NOMO-1 treated with dmso at 0.1 percent for 144 hours (cell line): ENCODE data around the gene EDN2.

Experiments
- DNase-seq: peaks from one replicate; lab custom pipeline; 2025; ENCODE audit not compliant: unreplicated experiment; lab: John Stamatoyannopoulos, UW

EDN2 gene

GRCh38 chr1:41468122-41468762 is 16.2 kb downstream of the EDN2 start:
- DNase-seq = no peak

GRCh38 chr1:41467673-41468072 is 16.8 kb downstream of the EDN2 start:
- DNase-seq = no peak

GRCh38 chr1:41466146-41466545 is 18.3 kb downstream of the EDN2 start:
- DNase-seq = no peak

GRCh38 chr1:41465741-41466140 is 18.7 kb downstream of the EDN2 start:
- no peak for DNase-seq

- DNase-seq = no peak
Measured at GRCh38 chr1:41464885-41465284, 19.6 kb downstream of the EDN2 start.

GRCh38 chr1:41463516-41463915 is 21.0 kb downstream of the EDN2 start:
- DNase-seq = no peak

GRCh38 chr1:41462680-41463004 is 21.8 kb downstream of the EDN2 start:
- DNase-seq = no peak

GRCh38 chr1:41461790-41462679 is 22.4 kb downstream of the EDN2 start:
- DNase-seq = no peak

- DNase-seq = no peak
Measured at GRCh38 chr1:41456847-41457540, 27.5 kb downstream of the EDN2 start.

- no peak for DNase-seq
Measured at GRCh38 chr1:41455479-41456332, 28.8 kb downstream of the EDN2 start.

- no peak for DNase-seq
Measured at GRCh38 chr1:41454406-41454805, 30.1 kb downstream of the EDN2 start.

GRCh38 chr1:41452704-41453290 is 31.7 kb downstream of the EDN2 start:
- no peak for DNase-seq

GRCh38 chr1:41450747-41451285 is 33.7 kb downstream of the EDN2 start:
- DNase-seq = no peak

- DNase-seq = no peak
Measured at GRCh38 chr1:41449326-41449921, 35.1 kb downstream of the EDN2 start.

GRCh38 chr1:41448821-41449220 is 35.7 kb downstream of the EDN2 start:
- no peak for DNase-seq

GRCh38 chr1:41447995-41448770 is 36.3 kb downstream of the EDN2 start:
- DNase-seq = no peak

- DNase-seq = no peak
Measured at GRCh38 chr1:41446851-41447610, 37.5 kb downstream of the EDN2 start.

GRCh38 chr1:41444785-41445184 is 39.7 kb downstream of the EDN2 start:
- DNase-seq = no peak

GRCh38 chr1:41444246-41444645 is 40.2 kb downstream of the EDN2 start:
- no peak for DNase-seq
